ENCODE measurements around the gene CYP39A1. TPM values are rescaled to one million over a fixed set of nuclear protein-coding genes. Genes with fewer than 3 reads are reported as not detected.

The CYP39A1 gene
- total and polyA plus RNA-seq, 3 donors from 2014 or later = 6.5 to 14.1 (median 13.5) TPM

- 93 to 95% methylated on average over 1 of the region's 1 CpG for WGBS, 2 donors
Measured at GRCh38 chr6:46632053-46632452, 20.6 kb downstream of the CYP39A1 start.

GRCh38 chr6:46629691-46630090 lies 22.9 kb downstream of the CYP39A1 start:
- TF ChIP-seq POLR2A (IDR thresholded peaks at IDR 0.05) = no peak
- TF ChIP-seq, protein P1, sequence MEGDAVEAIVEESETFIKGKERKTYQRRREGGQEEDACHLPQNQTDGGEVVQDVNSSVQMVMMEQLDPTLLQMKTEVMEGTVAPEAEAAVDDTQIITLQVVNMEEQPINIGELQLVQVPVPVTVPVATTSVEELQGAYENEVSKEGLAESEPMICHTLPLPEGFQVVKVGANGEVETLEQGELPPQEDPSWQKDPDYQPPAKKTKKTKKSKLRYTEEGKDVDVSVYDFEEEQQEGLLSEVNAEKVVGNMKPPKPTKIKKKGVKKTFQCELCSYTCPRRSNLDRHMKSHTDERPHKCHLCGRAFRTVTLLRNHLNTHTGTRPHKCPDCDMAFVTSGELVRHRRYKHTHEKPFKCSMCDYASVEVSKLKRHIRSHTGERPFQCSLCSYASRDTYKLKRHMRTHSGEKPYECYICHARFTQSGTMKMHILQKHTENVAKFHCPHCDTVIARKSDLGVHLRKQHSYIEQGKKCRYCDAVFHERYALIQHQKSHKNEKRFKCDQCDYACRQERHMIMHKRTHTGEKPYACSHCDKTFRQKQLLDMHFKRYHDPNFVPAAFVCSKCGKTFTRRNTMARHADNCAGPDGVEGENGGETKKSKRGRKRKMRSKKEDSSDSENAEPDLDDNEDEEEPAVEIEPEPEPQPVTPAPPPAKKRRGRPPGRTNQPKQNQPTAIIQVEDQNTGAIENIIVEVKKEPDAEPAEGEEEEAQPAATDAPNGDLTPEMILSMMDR (IDR thresholded peaks at IDR 0.05) = no peak
- 79 to 85% methylated on average over 7 of the region's 7 CpGs for WGBS, 2 donors
- Histone ChIP-seq H3K27ac (peak overlapping the region in 1 of 2 donors; percentile 60), H3K4me1 (peaks cover 12% of the 10 kb centered on the region), H3K27me3 (no peaks in the 10 kb centered on the region), H3K4me3 (no peak overlapping the region), H3K9me3 (no peaks in the 10 kb centered on the region), H3K36me3 (ENCODE audit: low read depth, missing control alignments) (no peaks in the 10 kb centered on the region)
- intact Hi-C loops (cut with DNase I; ENCODE audit: low total_unique reads) = loop anchor here (10.0 kb wide), 1 partner anchor 215 kb away; no protein-coding TSS in a partner anchor
- DNase-seq = no peak

More at GRCh38 chr6:46632053-46632452, 20.6 kb downstream of the CYP39A1 start:
- Histone ChIP-seq H3K36me3 (ENCODE audit: low read depth, missing control alignments) (no peaks in the 10 kb centered on the region), H3K9me3 (no peaks in the 10 kb centered on the region), H3K4me3 (no peak overlapping the region), H3K27ac (no peak overlapping the region), H3K27me3 (no peaks in the 10 kb centered on the region), H3K4me1 (peaks cover 12% of the 10 kb centered on the region)
- DNase-seq = no peak
- intact Hi-C loops (cut with DNase I; ENCODE audit: low total_unique reads) = no loop called here
- TF ChIP-seq, protein P1 (IDR thresholded peaks at IDR 0.05) = no peak
- TF ChIP-seq POLR2A (IDR thresholded peaks at IDR 0.05) = no peak

DNA sequence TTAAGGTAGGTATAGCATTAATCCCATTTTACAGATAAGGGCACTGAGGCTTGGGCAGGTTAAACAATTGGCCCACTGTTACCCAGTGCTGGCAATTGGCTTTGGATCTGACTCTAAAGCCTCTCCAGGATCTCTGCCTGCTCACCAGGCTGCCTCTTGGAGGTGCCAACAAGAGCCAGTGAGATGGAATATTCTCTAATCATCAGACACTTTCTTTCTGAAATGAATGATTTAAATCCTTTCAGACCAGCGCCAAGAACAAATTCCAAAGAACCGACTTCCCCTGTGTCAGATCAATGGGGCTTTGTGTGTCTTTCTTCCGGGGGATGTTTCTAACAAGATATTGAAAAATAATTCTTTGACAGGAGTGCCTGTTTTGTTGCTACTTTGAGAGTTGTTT lies 23.6 kb downstream of the CYP39A1 start:
- intact Hi-C loops (cut with DNase I; ENCODE audit: low total_unique reads) = loop anchor here (10.0 kb wide), 1 partner anchor 214 kb away; no protein-coding TSS in a partner anchor
- Histone ChIP-seq H3K4me3 (no peak overlapping the region), H3K27me3 (no peaks in the 10 kb centered on the region), H3K4me1 (peaks cover 12% of the 10 kb centered on the region), H3K36me3 (ENCODE audit: low read depth, missing control alignments) (no peaks in the 10 kb centered on the region), H3K27ac (peak overlapping the region; percentile 48 to 82), H3K9me3 (no peaks in the 10 kb centered on the region)
- 57 to 62% methylated on average over 3 of the region's 3 CpGs for WGBS, 2 donors
- DNase-seq = peak; percentile 42
- no peak for TF ChIP-seq POLR2A (IDR thresholded peaks at IDR 0.05)
- TF ChIP-seq, protein P1 (IDR thresholded peaks at IDR 0.05) = no peak

GRCh38 chr6:46628498-46628897 lies 24.1 kb downstream of the CYP39A1 start:
- Histone ChIP-seq H3K36me3 (ENCODE audit: low read depth, missing control alignments) (no peaks in the 10 kb centered on the region), H3K4me3 (no peak overlapping the region), H3K27me3 (no peaks in the 10 kb centered on the region), H3K9me3 (no peaks in the 10 kb centered on the region), H3K4me1 (peaks cover 12% of the 10 kb centered on the region), H3K27ac (peak overlapping the region; percentile 48 to 82)
- 60 to 67% methylated on average over 1 of the region's 1 CpG for WGBS, 2 donors
- no peak for TF ChIP-seq POLR2A (IDR thresholded peaks at IDR 0.05)
- TF ChIP-seq, protein P1 (IDR thresholded peaks at IDR 0.05) = no peak
- intact Hi-C loops (cut with DNase I; ENCODE audit: low total_unique reads) = loop anchor here (10.0 kb wide), 1 partner anchor 214 kb away; no protein-coding TSS in a partner anchor
- DNase-seq = no peak

DNA sequence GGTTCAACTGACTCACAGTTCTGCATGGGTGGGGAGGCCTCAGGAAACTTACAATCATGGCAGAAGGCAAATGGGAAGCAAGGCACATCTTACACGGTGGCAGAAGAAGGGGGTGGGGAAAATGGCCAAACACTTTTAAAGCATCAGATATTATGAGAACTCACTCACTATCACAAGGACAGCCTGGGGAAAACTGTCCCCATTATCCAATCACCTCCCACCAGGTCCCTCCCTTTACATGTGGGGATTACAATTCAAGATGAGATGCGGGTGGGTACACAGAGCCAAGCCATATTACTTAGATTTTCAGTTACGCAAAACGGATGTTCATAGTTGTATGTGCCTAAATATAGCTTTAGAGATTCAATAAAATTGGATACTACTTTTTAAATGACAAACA lies 25.6 kb downstream of the CYP39A1 start:
- Histone ChIP-seq H3K27me3 (no peaks in the 10 kb centered on the region), H3K27ac (no peak overlapping the region), H3K4me3 (no peak overlapping the region), H3K4me1 (peaks cover 12% of the 10 kb centered on the region), H3K36me3 (ENCODE audit: low read depth, missing control alignments) (no peaks in the 10 kb centered on the region), H3K9me3 (no peaks in the 10 kb centered on the region)
- DNase-seq = no peak
- no peak for TF ChIP-seq POLR2A (IDR thresholded peaks at IDR 0.05)
- TF ChIP-seq, protein P1 (IDR thresholded peaks at IDR 0.05) = no peak
- intact Hi-C loops (cut with DNase I; ENCODE audit: low total_unique reads) = loop anchor here (10.0 kb wide), 1 partner anchor 212 kb away; no protein-coding TSS in a partner anchor
- WGBS, 2 donors = 59 to 67% methylated on average over 4 of the region's 4 CpGs
